Measurements from ENCODE around the gene RGPD8. TPM values are rescaled to one million over a fixed set of nuclear protein-coding genes. Genes with fewer than 3 reads are reported as not detected.

Gene RGPD8
- total and polyA plus RNA-seq, 9 donors: 0.70 to 23.5 (median 15.7) TPM

DNA sequence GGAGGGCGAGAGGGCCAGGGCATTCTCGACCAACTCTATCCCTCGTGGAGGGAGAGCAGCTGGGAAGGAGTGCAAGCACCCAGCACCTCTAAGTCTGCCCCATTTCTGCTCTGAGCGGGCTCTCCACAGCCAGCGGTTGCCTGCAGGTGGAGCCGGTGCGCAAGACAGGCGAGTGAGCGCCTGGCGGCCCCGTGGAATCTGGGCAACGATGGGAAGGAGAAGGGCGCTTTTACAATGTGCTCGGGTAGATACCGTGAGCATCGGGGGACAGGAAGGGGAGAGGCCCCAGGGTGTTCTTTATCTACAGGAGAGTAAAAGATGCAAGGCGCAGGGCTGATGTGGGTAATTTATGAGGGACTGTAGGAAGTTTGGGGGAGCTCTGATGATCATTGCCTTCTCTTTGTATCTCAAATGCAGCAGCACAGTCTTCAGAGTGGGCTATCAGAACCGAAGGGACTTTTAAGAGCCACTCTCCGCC is 47.6 kb upstream of the RGPD8 start:
- WGBS, 3 donors: 0 to 1% (median 1%) methylated on average over 17 to 19 of the region's 19 CpGs
- Histone ChIP-seq H3K36me3 (no peaks in the 10 kb centered on the region), H3K4me3 (peak overlapping the region; percentile 85), H3K27me3 (no peaks in the 10 kb centered on the region), H3K4me1 (ENCODE audit: insufficient read depth) (peaks cover 6% of the 10 kb centered on the region), H3K27ac (peak overlapping the region in 1 of 2 donors; percentile 82), H3K9me3 (no peaks in the 10 kb centered on the region)
- peak; percentile 68 to 83 (median 76) for DNase-seq
- intact Hi-C loops (cut with DNase I): loop anchor here (5.0 to 10.0 kb wide), 4 partner anchors 61 to 166 kb away; partner anchors contain the start of genes CHCHD5 (in 3 of the 4), POLR1B (in 2 of the 4) and SLC20A1 (in 1 of the 4)
- TF ChIP-seq EP300 (IDR thresholded peaks at IDR 0.05) (no peak), POLR2A (IDR thresholded peaks at IDR 0.05) (no peak)
- TF ChIP-seq, protein P1, sequence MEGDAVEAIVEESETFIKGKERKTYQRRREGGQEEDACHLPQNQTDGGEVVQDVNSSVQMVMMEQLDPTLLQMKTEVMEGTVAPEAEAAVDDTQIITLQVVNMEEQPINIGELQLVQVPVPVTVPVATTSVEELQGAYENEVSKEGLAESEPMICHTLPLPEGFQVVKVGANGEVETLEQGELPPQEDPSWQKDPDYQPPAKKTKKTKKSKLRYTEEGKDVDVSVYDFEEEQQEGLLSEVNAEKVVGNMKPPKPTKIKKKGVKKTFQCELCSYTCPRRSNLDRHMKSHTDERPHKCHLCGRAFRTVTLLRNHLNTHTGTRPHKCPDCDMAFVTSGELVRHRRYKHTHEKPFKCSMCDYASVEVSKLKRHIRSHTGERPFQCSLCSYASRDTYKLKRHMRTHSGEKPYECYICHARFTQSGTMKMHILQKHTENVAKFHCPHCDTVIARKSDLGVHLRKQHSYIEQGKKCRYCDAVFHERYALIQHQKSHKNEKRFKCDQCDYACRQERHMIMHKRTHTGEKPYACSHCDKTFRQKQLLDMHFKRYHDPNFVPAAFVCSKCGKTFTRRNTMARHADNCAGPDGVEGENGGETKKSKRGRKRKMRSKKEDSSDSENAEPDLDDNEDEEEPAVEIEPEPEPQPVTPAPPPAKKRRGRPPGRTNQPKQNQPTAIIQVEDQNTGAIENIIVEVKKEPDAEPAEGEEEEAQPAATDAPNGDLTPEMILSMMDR (IDR thresholded peaks at IDR 0.05): peak; percentile 39 to 61 (median 54)

DNA sequence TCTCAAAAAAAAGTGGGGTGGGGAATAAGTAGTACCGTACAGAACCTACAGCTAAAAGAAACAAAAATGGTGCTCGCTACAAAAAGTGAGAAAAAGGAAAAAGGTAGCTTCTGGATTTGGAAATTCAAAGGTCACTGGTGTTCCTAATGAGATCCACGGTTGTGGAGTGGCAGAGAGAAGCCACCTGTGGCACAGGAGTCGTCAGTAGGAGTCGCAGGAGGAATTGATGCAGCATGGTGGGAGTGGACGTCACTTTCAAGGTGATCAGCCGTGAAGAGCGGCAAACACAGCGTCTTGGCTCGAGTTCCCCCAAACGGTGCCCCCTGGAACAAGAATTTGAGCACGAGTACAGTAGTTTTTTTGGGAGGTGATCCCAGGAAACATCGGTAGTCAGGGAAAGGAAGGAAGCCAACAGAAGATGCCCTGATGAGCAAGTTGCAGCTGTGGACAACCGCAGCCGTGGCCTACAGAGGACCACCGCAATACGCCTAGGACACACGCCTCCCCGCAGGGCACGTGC is 47.1 kb upstream of the RGPD8 start:
- intact Hi-C loops (cut with DNase I): loop anchor here (5.0 to 10.0 kb wide), 4 partner anchors 62 to 167 kb away; partner anchors contain the start of genes CHCHD5 (in 3 of the 4), POLR1B (in 2 of the 4) and SLC20A1 (in 1 of the 4)
- 8 to 11% (median 9%) methylated on average over 20 of the region's 20 CpGs for WGBS, 3 donors
- Histone ChIP-seq H3K4me3 (peak overlapping the region; percentile 85), H3K9me3 (no peaks in the 10 kb centered on the region), H3K4me1 (ENCODE audit: insufficient read depth) (peaks cover 6% of the 10 kb centered on the region), H3K27me3 (no peaks in the 10 kb centered on the region), H3K36me3 (no peaks in the 10 kb centered on the region), H3K27ac (peak overlapping the region in 1 of 2 donors; percentile 82)
- peak in 1 of 5 donors; percentile 24 for DNase-seq
- TF ChIP-seq POLR2A (IDR thresholded peaks at IDR 0.05): no peak
- TF ChIP-seq, protein P1 (IDR thresholded peaks at IDR 0.05): no peak
- no peak for TF ChIP-seq EP300 (IDR thresholded peaks at IDR 0.05)

DNA sequence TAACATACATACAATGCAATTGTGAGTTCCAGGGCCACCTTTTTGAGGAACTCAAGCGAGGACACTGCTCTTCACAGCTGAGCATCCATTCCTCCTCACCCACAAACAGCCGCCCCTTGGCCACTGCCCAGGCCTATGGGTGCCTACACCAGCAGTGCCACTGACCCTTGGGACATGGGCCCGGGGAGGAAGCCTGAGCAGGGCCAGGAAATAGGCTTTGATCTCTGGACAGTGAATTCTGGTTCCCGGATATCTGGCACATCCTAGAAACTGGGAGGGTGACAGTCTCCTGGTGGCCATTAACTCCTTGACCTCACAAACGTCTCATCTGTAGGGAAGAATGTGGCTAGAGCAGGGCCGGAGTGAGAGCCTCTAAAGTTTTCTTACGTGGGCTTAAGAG is 43.0 kb upstream of the RGPD8 start:
- Histone ChIP-seq H3K27me3 (no peaks in the 10 kb centered on the region), H3K4me1 (ENCODE audit: insufficient read depth) (peaks cover 4% of the 10 kb centered on the region), H3K27ac (no peak overlapping the region), H3K9me3 (no peaks in the 10 kb centered on the region), H3K36me3 (no peaks in the 10 kb centered on the region), H3K4me3 (no peak overlapping the region)
- TF ChIP-seq POLR2A (IDR thresholded peaks at IDR 0.05): no peak
- TF ChIP-seq, protein P1 (IDR thresholded peaks at IDR 0.05): no peak
- TF ChIP-seq EP300 (IDR thresholded peaks at IDR 0.05): no peak
- DNase-seq: no peak
- WGBS, 3 donors: 62 to 79% (median 67%) methylated on average over 7 of the region's 7 CpGs
- intact Hi-C loops (cut with DNase I): no loop called here

DNA sequence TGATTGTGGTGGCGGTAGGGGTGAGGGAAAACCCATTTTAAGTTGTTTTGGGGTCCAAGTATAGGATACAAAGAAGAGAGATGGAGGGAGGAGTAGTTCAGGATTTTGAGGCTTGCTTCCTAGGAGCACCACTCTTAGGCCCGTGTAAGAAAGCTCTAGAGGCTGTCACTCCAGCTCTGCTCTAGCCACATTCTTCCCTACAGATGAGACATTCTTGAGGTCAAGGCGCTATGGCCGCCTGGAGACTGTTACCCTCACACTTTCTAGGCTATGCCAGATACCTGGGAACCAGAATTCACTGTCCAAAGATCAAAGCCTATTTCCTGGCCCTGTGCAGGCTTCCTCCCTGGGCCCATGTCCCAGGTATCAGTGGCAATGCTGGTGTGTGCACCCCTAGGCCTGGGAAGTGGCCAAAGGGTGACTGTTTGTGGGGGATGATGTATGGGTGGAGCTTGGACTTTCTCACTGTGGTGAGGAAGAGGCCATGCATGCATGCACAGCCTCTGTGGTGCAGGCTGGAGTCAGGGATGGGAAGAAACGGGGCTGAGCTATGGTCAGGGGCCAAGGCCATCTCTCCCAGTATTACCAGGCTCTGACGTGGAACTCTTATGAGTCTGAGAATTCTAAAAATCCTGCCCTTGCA is 41.5 kb upstream of the RGPD8 start:
- Histone ChIP-seq H3K27ac (no peak overlapping the region), H3K27me3 (no peaks in the 10 kb centered on the region), H3K4me3 (no peak overlapping the region), H3K36me3 (no peaks in the 10 kb centered on the region), H3K4me1 (ENCODE audit: insufficient read depth) (no peaks in the 10 kb centered on the region), H3K9me3 (no peaks in the 10 kb centered on the region)
- intact Hi-C loops (cut with DNase I): no loop called here
- DNase-seq: no peak
- TF ChIP-seq POLR2A (IDR thresholded peaks at IDR 0.05): no peak
- TF ChIP-seq, protein P1 (IDR thresholded peaks at IDR 0.05): no peak
- TF ChIP-seq EP300 (IDR thresholded peaks at IDR 0.05): no peak
- WGBS, 3 donors: 57 to 61% (median 61%) methylated on average over 6 of the region's 6 CpGs

All from ovary (tissue), 9 donors.